AG04450 (cell line): Measurements from ENCODE around the gene DHRS11. TPM values are rescaled to one million over a fixed set of nuclear protein-coding genes. Genes with fewer than 3 reads are reported as not detected.

Experiments used
- CTCF ChIA-PET: fragments of 300-600, 350-600 bp; formaldehyde crosslinking; extraction: SDS; loops from one replicate; lab custom pipeline; 2022; ENCODE audit warnings: antibody characterized with exemption, inconsistent platforms; lab: Charles Lee
- POLR2A ChIA-PET: fragments of 350-600 bp; formaldehyde crosslinking; extraction: SDS; loops from one replicate; lab custom pipeline; 2021; ENCODE audit warnings: antibody characterized with exemption, inconsistent platforms; lab: Yijun Ruan, JAX
- DNase-seq: peaks from one replicate; pipeline ENCODE4 v3.0.0-alpha.2; 2011; ENCODE audit warnings: low read depth, low spot score
- H3K27ac ChIP-seq: one replicate; pipeline ENCODE4 v1.5.1; 2012; ENCODE audit warnings: low read depth, low read length, control low read depth
- H3K27me3 ChIP-seq: one replicate; pipeline ENCODE4 v1.6.0; 2012; ENCODE audit warnings: low read length; ENCODE audit not compliant: control insufficient read depth, insufficient read depth
- H3K4me3 ChIP-seq: 2 replicates; pipeline ENCODE4 v1.5.1; 2011; ENCODE audit warnings: mild to moderate bottlenecking, low read depth, low read length, control low read depth
- H3K9me3 ChIP-seq: 2 replicates; pipeline ENCODE4 v1.5.1; 2012; ENCODE audit warnings: low read length; ENCODE audit not compliant: control insufficient read depth, insufficient read depth
- CTCF ChIP-seq: IDR thresholded peaks from 2 replicates; pipeline ENCODE4 v1.5.1; 2011; ENCODE audit warnings: low read depth, low read length, control low read depth, inconsistent platforms
- polyA plus RNA-seq: library from polyadenylated mRNA; depleted of rRNA; stranded (reverse); fragments of >200 nt; gene quantifications from 2 replicates; pipeline ENCODE4 v1.2.3, GENCODE V29; 2011

The DHRS11 gene
- polyA plus RNA-seq, 1 experiment = 4.9 TPM

GRCh38 chr17:36641877-36642845 is 50.5 kb downstream of the DHRS11 start:
- no peaks in the 10 kb centered on the region for H3K9me3 ChIP-seq
- no peak for TF ChIP-seq CTCF
- DNase-seq = no peak
- H3K27ac ChIP-seq = no peak overlapping the region
- peak overlapping the region; percentile 22; the same call in 1 of the 2 replicates for H3K4me3 ChIP-seq
- ChIA-PET CTCF (interaction anchor here (0.6 to 1.0 kb wide), 2 partner anchors 14 to 487 kb away, joined by 3 read pairs; no protein-coding TSS in a partner anchor), POLR2A (no interaction called here)
- peaks cover 91% of the 10 kb centered on the region for H3K27me3 ChIP-seq

- Histone ChIP-seq H3K9me3 (no peaks in the 10 kb centered on the region), H3K27me3 (peaks cover 88% of the 10 kb centered on the region), H3K27ac (no peak overlapping the region), H3K4me3 (no peak overlapping the region)
- TF ChIP-seq CTCF = no peak
- DNase-seq = no peak
- CTCF ChIA-PET = interaction anchor here (1.0 kb wide), 1 partner anchor 486 kb away, joined by 3 read pairs; no protein-coding TSS in a partner anchor
- POLR2A ChIA-PET = no interaction called here
Observed at GRCh38 chr17:36643086-36643685, 51.5 kb downstream of the DHRS11 start.

- ChIA-PET POLR2A (no interaction called here), CTCF (no interaction called here)
- Histone ChIP-seq H3K4me3 (no peak overlapping the region), H3K9me3 (no peaks in the 10 kb centered on the region), H3K27me3 (peaks cover 74% of the 10 kb centered on the region), H3K27ac (no peak overlapping the region)
- no peak for TF ChIP-seq CTCF
- DNase-seq = no peak
Observed at GRCh38 chr17:36645422-36645821, 53.7 kb downstream of the DHRS11 start.

- Histone ChIP-seq H3K27me3 (peaks cover 65% of the 10 kb centered on the region), H3K4me3 (no peak overlapping the region), H3K9me3 (no peaks in the 10 kb centered on the region), H3K27ac (no peak overlapping the region)
- no peak for DNase-seq
- ChIA-PET CTCF (interaction anchor here (0.8 kb wide), 1 partner anchor 9 kb away, joined by 6 read pairs; no protein-coding TSS in a partner anchor), POLR2A (no interaction called here)
- peak; percentile 2; the same call in 1 of the 2 replicates for TF ChIP-seq CTCF
Observed at GRCh38 chr17:36647636-36648035, 56.0 kb downstream of the DHRS11 start.
